Stomach (tissue), 9 donors: ENCODE measurements around the gene MYADM. TPM values are rescaled to one million over a fixed set of nuclear protein-coding genes. Genes with fewer than 3 reads are reported as not detected.
A peak's percentile ranks its signal among the peaks of the same experiment; 100 is the strongest.

ENCODE experiments used
- DNase-seq, 2 donors: peaks; one replicate each; pipeline versions ENCODE4 v3.0.0 to v3.0.0-alpha.2; 2013 to 2019
- H3K27ac ChIP-seq, 5 donors: fragments of 200-600 bp in 4 of 5; sonication (generic) in 4 of 5; one replicate each; pipeline ENCODE4 v1.5.1; 2013 to 2019; ENCODE audit warnings: mild to moderate bottlenecking in 1 of 5, moderate library complexity in 1 of 5
- H3K27me3 ChIP-seq, 3 donors: fragments of 200-600 bp; sonication (generic); one replicate each; pipeline ENCODE4 v1.5.1; 2017 to 2019; ENCODE audit warnings: mixed run types in 1 of 3
- H3K36me3 ChIP-seq, 4 donors: fragments of 200-600 bp; sonication (generic); 1 replicate in 3 of 4; 2 replicates in 1 of 4; pipeline ENCODE4 v1.5.1; 2016 to 2019
- H3K4me1 ChIP-seq, 4 donors: fragments of 200-600 bp; sonication (generic); one replicate each; pipeline ENCODE4 v1.5.1; 2016 to 2019
- H3K4me3 ChIP-seq, 4 donors: fragments of 200-600 bp; sonication (generic) in 3 of 4; one replicate each; pipeline ENCODE4 v1.5.1; 2016 to 2019; ENCODE audit warnings: mild to moderate bottlenecking in 1 of 4
- H3K9me3 ChIP-seq, 4 donors: fragments of 200-600 bp; sonication (generic); one replicate each; pipeline ENCODE4 v1.5.1; 2016 to 2019
- CTCF ChIP-seq, 7 experiments: fragments of 450-650 bp in 4 of 7; fragments of 200-600 bp in 3 of 7; sonication (generic) in 3 of 7; IDR thresholded peaks; one replicate each; pipeline ENCODE4 v1.5.1; 2016 to 2019; ENCODE audit warnings: antibody characterized with exemption in 7 of 7, control low read depth in 2 of 7, mild to moderate bottlenecking in 1 of 7
- EP300 ChIP-seq: sonication (generic); formaldehyde crosslinking; IDR thresholded peaks from one replicate; pipeline ENCODE4 v1.6.1; 2017; ENCODE audit warnings: antibody characterized with exemption
- POLR2A ChIP-seq, 4 donors: fragments of 450-650 bp; IDR thresholded peaks; one replicate each; pipeline ENCODE4 v1.6.1; 2016; ENCODE audit warnings: antibody characterized with exemption in 4 of 4, control low read depth in 2 of 4, mild to moderate bottlenecking in 1 of 4, moderate library complexity in 1 of 4
- POLR2AphosphoS5 ChIP-seq, 3 donors: sonication (generic); formaldehyde crosslinking; IDR thresholded peaks; one replicate each; pipeline ENCODE4 v1.6.1; 2016; ENCODE audit warnings: antibody characterized with exemption in 3 of 3
- WGBS, 5 donors: extraction: QIAGEN DNeasy Blood & Tissue Kit in 3 of 5; methylation state at CpG; one replicate each; pipeline versions ENCODE4 v1.1.5 to v1.1.7; 2013 to 2018; 5-methylcytosine and 5-hydroxymethylcytosine counted together
- intact Hi-C: fragments of 100-400 bp; cut with DNase I; formaldehyde crosslinking; loops from one replicate; pipeline ENCODE4 v1.15.1; 2023; ENCODE audit warnings: low total_unique reads
- polyA plus RNA-seq, 3 donors: library from polyadenylated mRNA; stranded (reverse); fragments of 200-250 nt; gene quantifications; one replicate each; pipeline ENCODE4 v1.2.3, GENCODE V29; 2013
- total RNA-seq, 5 donors: library from RNA; depleted of rRNA; stranded (reverse); fragments of >200 nt; gene quantifications; one replicate each; pipeline versions ENCODE4 v1.1.0 to v1.2.3, GENCODE V29; 2014 to 2016
- donor health status: healthy with polysubstance abuse.
- donor health status: Bipolar disorder and iron deficiency.
- donor health status: healthy.

The MYADM gene
- total and polyA plus RNA-seq, 8 donors, result 20.7 to 195 (median 34.4) TPM

- peaks cover 25 to 43% (median 35%) of the 10 kb centered on the region in 4 donors for H3K4me1 ChIP-seq
- peak overlapping the region in 2 of 5 donors; percentile 20 to 98 for H3K27ac ChIP-seq
- no peak overlapping the region for H3K4me3 ChIP-seq
- H3K9me3 ChIP-seq, result no peaks in the 10 kb centered on the region
- TF ChIP-seq CTCF (IDR thresholded peaks at IDR 0.05), result no peak
- no peak for TF ChIP-seq EP300
- TF ChIP-seq POLR2AphosphoS5 (IDR thresholded peaks at IDR 0.05), result no peak
- no peak for TF ChIP-seq POLR2A (IDR thresholded peaks at IDR 0.05)
- WGBS, 5 donors, result 26 to 60% (median 28%) methylated on average over 6 of the region's 6 CpGs
- intact Hi-C loops, result no loop called here
- no peaks in the 10 kb centered on the region for H3K27me3 ChIP-seq
- DNase-seq, result peak; percentile 60 to 83
- no peaks in the 10 kb centered on the region for H3K36me3 ChIP-seq
These were observed 3.3 kb upstream of the MYADM start for GRCh38 chr19:53864308-53864836.

GRCh38 chr19:53865523-53865917 lies 2.2 kb upstream of the MYADM start:
- intact Hi-C loops, result no loop called here
- DNase-seq, result no peak
- 49 to 64% (median 56%) methylated on average over 8 to 9 of the region's 9 CpGs for WGBS, 5 donors
- Histone ChIP-seq H3K4me3 (no peak overlapping the region), H3K9me3 (no peaks in the 10 kb centered on the region), H3K27me3 (no peaks in the 10 kb centered on the region), H3K27ac (peak overlapping the region; percentile 67 to 99 (median 94)), H3K36me3 (peaks cover 0 to 1% (median 0%) of the 10 kb centered on the region in 4 donors), H3K4me1 (peaks cover 29 to 55% (median 40%) of the 10 kb centered on the region in 4 donors)
- TF ChIP-seq EP300 (no peak), CTCF (IDR thresholded peaks at IDR 0.05) (no peak), POLR2AphosphoS5 (IDR thresholded peaks at IDR 0.05) (no peak)

GRCh38 chr19:53865918-53866864 lies 1.5 kb upstream of the MYADM start:
- H3K9me3 ChIP-seq, result no peaks in the 10 kb centered on the region
- peak overlapping the region; percentile 67 to 99 (median 94) for H3K27ac ChIP-seq
- DNase-seq, result peak; percentile 71 to 95
- intact Hi-C loops, result no loop called here
- H3K4me3 ChIP-seq, result peak overlapping the region; percentile 68 to 95 (median 74)
- peaks cover 36 to 62% (median 45%) of the 10 kb centered on the region in 4 donors for H3K4me1 ChIP-seq
- H3K27me3 ChIP-seq, result no peaks in the 10 kb centered on the region
- peak in 1 of 3 donors; percentile 43 for TF ChIP-seq POLR2AphosphoS5 (IDR thresholded peaks at IDR 0.05)
- TF ChIP-seq CTCF (IDR thresholded peaks at IDR 0.05), result no peak
- TF ChIP-seq EP300, result no peak
- no peak for TF ChIP-seq POLR2A (IDR thresholded peaks at IDR 0.05)
- 2 to 8% (median 4%) methylated on average over 30 to 50 of the region's 50 CpGs for WGBS, 5 donors
- H3K36me3 ChIP-seq, result peaks cover 0 to 7% (median under 1%) of the 10 kb centered on the region in 4 donors

GRCh38 chr19:53866865-53867224 lies 838 bp upstream of the MYADM start:
- WGBS, 5 donors, result 26 to 65% (median 32%) methylated on average over 6 to 14 of the region's 14 CpGs
- Histone ChIP-seq H3K27ac (peak overlapping the region; percentile 67 to 99 (median 94)), H3K4me1 (peaks cover 37 to 68% (median 51%) of the 10 kb centered on the region in 4 donors), H3K27me3 (no peaks in the 10 kb centered on the region), H3K36me3 (peaks cover 0 to 12% (median 4%) of the 10 kb centered on the region in 4 donors), H3K9me3 (no peaks in the 10 kb centered on the region), H3K4me3 (peak overlapping the region; percentile 68 to 95 (median 74))
- peak in 1 of 2 donors; percentile 68 for DNase-seq
- TF ChIP-seq POLR2A (IDR thresholded peaks at IDR 0.05) (no peak), EP300 (no peak), CTCF (IDR thresholded peaks at IDR 0.05) (no peak), POLR2AphosphoS5 (IDR thresholded peaks at IDR 0.05) (no peak)
- intact Hi-C loops, result no loop called here
